GM23338 (cell line): ENCODE measurements around the gene FBXW2.

ENCODE experiments used
- EZH2 ChIP-seq: fragments of 200-600 bp; sonication (generic); IDR thresholded peaks from one replicate; pipeline ENCODE4 v1.8.0; 2017; ENCODE audit warnings: antibody characterized with exemption, mild to moderate bottlenecking, low read depth; ENCODE audit not compliant: unreplicated experiment
- POLR2AphosphoS5 ChIP-seq: IDR thresholded peaks from 2 replicates; pipeline ENCODE4 v1.6.1; 2016; ENCODE audit warnings: antibody characterized with exemption, low read depth
- TF ChIP-seq, protein P1 (sequence below), 2 experiments: fragments of 200-600 bp in 1 of 2; sonication (generic) in 1 of 2; conservative IDR thresholded peaks; 2 replicates each; pipeline versions ENCODE4 v1.5.1 to v1.6.1; 2016 to 2017; ENCODE audit warnings: antibody characterized with exemption in 2 of 2, low read depth in 2 of 2, mild to moderate bottlenecking in 2 of 2, moderate library complexity in 1 of 2

DNA sequence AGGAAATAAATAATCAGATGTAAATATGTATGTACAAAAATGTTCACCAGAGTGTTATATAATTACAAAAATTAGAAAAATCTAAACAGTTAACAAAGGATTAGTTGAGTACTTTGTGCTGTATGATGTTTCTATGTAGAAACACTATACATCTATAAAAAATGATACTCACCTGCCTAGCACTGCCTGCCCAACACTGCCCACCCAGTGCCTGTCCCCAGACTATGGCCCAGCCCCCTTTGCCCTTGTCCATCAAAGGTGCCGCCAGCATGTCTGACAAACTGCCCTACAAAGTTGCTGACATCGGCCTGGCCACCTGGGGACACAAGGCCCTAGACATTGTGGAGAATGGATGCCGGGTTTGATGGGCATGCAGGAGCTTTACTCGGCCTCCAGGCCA lies 72.8 kb downstream of the FBXW2 start:
- TF ChIP-seq POLR2AphosphoS5 (no peak), EZH2 (no peak)
- TF ChIP-seq, protein P1, sequence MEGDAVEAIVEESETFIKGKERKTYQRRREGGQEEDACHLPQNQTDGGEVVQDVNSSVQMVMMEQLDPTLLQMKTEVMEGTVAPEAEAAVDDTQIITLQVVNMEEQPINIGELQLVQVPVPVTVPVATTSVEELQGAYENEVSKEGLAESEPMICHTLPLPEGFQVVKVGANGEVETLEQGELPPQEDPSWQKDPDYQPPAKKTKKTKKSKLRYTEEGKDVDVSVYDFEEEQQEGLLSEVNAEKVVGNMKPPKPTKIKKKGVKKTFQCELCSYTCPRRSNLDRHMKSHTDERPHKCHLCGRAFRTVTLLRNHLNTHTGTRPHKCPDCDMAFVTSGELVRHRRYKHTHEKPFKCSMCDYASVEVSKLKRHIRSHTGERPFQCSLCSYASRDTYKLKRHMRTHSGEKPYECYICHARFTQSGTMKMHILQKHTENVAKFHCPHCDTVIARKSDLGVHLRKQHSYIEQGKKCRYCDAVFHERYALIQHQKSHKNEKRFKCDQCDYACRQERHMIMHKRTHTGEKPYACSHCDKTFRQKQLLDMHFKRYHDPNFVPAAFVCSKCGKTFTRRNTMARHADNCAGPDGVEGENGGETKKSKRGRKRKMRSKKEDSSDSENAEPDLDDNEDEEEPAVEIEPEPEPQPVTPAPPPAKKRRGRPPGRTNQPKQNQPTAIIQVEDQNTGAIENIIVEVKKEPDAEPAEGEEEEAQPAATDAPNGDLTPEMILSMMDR (conservative IDR thresholded peaks at IDR 0.05; ENCODE audit: low read depth in 2 of 2) = no peak
